ENCODE results near the gene AP3B1. TPM values are rescaled to one million over a fixed set of nuclear protein-coding genes. Genes with fewer than 3 reads are reported as not detected.
A peak's percentile ranks its signal among the peaks of the same experiment; 100 is the strongest.
"Not testable (repeated sequence)": the region's sequence is repeated elsewhere in the genome, so short reads cannot be mapped to it uniquely, and the experiment has no call there.

The AP3B1 gene
- total RNA-seq, 2 donors from 2014 or later: 53.4 to 74.0 TPM

DNA sequence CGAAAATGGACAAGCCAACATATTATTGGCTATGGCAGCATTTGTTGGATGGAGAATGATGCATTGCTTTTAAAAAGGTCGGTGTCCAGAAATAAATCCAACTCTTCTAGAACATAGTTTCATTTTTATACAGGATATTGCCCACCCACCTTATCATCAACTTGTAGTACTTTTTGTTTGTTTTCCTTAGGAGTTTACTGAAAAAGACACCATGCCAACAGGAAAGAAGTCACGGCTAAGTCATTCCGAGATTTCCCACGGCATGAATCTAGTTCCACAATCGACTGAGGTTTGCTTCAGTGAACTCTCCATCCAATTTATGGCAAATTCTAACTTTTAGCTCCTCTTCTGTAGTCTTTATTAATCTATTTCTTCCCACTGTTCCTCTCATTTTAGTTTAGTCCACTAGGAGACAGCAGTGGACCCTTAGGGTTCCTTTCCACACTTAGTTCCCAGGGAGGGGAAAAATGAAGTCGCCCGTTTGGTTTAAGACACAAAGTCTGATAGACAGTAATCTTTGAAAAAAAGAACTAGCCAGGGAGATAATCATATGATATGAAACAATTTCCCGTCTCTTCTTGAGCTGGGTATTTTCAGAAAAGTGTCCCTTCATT, 237.5 kb downstream of the AP3B1 start:
- Mint-ChIP-seq H3K4me1 (no peaks in the 10 kb centered on the region), H3K27me3 (ENCODE audit: insufficient read depth) (no peaks in the 10 kb centered on the region), H3K9me3 (no peaks in the 10 kb centered on the region), H3K4me3 (no peak overlapping the region), H3K27ac (no peak overlapping the region), H3K36me3 (ENCODE audit: low read depth) (no peaks in the 10 kb centered on the region)
- WGBS, 2 experiments (ENCODE audit: insufficient coverage in 1 of 2, insufficient read length in 1 of 2): 73 to 83% methylated on average over 5 to 9 of the region's 9 CpGs
- TF ChIP-seq, protein P1, sequence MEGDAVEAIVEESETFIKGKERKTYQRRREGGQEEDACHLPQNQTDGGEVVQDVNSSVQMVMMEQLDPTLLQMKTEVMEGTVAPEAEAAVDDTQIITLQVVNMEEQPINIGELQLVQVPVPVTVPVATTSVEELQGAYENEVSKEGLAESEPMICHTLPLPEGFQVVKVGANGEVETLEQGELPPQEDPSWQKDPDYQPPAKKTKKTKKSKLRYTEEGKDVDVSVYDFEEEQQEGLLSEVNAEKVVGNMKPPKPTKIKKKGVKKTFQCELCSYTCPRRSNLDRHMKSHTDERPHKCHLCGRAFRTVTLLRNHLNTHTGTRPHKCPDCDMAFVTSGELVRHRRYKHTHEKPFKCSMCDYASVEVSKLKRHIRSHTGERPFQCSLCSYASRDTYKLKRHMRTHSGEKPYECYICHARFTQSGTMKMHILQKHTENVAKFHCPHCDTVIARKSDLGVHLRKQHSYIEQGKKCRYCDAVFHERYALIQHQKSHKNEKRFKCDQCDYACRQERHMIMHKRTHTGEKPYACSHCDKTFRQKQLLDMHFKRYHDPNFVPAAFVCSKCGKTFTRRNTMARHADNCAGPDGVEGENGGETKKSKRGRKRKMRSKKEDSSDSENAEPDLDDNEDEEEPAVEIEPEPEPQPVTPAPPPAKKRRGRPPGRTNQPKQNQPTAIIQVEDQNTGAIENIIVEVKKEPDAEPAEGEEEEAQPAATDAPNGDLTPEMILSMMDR (conservative IDR thresholded peaks at IDR 0.05): peak; percentile 62
- no peak overlapping the region for H3K27ac ChIP-seq (ENCODE audit: low read depth, low read length)
- H3K36me3 ChIP-seq (ENCODE audit: control insufficient read depth, insufficient read depth, low read length): no peaks in the 10 kb centered on the region
- no peak overlapping the region for H3K4me3 ChIP-seq (ENCODE audit: low read length)
- no peak for DNase-seq
- no peaks in the 10 kb centered on the region for H3K27me3 ChIP-seq (ENCODE audit: control insufficient read depth, insufficient read depth, low read length, poor library complexity, severe bottlenecking)
- no peaks in the 10 kb centered on the region for H3K4me1 ChIP-seq (ENCODE audit: control insufficient read depth, insufficient read depth, low read length)
- no peaks in the 10 kb centered on the region for H3K9me3 ChIP-seq (ENCODE audit: control insufficient read depth, low read length)
- no peak overlapping the region for H3K9ac ChIP-seq (ENCODE audit: extremely low read depth, low read length, poor library complexity, severe bottlenecking)

DNA sequence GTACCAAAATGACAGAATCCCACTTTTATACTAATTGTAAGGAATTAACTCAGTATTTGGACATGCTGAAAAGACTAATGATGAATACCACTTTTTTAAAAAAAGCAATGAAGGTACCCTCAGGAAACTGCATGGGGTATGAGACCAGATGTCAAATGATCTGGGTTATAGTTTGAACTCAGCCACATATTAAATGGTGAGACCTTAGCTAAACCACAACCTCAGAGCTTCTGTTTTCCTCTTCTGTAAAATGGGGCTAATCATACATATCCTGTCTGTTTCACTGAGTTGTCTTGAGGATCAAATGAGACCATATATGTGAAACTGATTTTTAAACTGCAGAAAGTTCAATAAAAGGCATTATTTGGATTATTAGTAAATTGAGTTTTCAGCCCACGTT, 238.4 kb downstream of the AP3B1 start:
- Mint-ChIP-seq H3K27ac (no peak overlapping the region), H3K27me3 (ENCODE audit: insufficient read depth) (no peaks in the 10 kb centered on the region), H3K36me3 (ENCODE audit: low read depth) (no peaks in the 10 kb centered on the region), H3K9me3 (no peaks in the 10 kb centered on the region), H3K4me3 (no peak overlapping the region), H3K4me1 (no peaks in the 10 kb centered on the region)
- H3K27ac ChIP-seq (ENCODE audit: low read depth, low read length): no peak overlapping the region
- no peak overlapping the region for H3K9ac ChIP-seq (ENCODE audit: extremely low read depth, low read length, poor library complexity, severe bottlenecking)
- TF ChIP-seq, protein P1 (conservative IDR thresholded peaks at IDR 0.05): no peak
- H3K4me1 ChIP-seq (ENCODE audit: control insufficient read depth, insufficient read depth, low read length): no peaks in the 10 kb centered on the region
- no peak for DNase-seq
- 95% methylated on average over 1 of the region's 1 CpG; no CpG with 5 or more reads in 1 of the 2 experiments for WGBS, 2 experiments (ENCODE audit: insufficient coverage in 1 of 2, insufficient read length in 1 of 2)
- H3K27me3 ChIP-seq (ENCODE audit: control insufficient read depth, insufficient read depth, low read length, poor library complexity, severe bottlenecking): no peaks in the 10 kb centered on the region
- H3K36me3 ChIP-seq (ENCODE audit: control insufficient read depth, insufficient read depth, low read length): no peaks in the 10 kb centered on the region
- no peaks in the 10 kb centered on the region for H3K9me3 ChIP-seq (ENCODE audit: control insufficient read depth, low read length)
- H3K4me3 ChIP-seq (ENCODE audit: low read length): no peak overlapping the region

DNA sequence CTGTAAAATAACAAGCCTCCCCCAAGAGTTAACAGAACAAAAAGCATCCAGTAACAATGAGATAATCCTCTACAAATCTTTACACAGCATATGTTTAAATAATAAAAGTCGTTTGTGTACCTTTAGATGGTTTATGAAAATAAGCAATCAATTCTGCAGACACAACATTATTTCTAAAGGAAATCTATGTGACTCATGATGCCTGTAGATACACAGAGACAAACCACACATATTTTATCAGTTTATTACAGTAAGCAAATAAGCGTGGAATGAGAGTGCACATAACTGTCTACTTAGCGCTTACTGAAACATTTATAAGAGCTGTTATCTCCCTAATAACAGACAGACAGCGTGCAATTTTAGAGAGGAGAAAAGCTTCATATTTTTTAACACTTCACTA, 243.6 kb downstream of the AP3B1 start:
- Mint-ChIP-seq H3K27me3 (ENCODE audit: insufficient read depth) (no peaks in the 10 kb centered on the region), H3K36me3 (ENCODE audit: low read depth) (peaks cover 6% of the 10 kb centered on the region), H3K4me1 (peaks cover 4% of the 10 kb centered on the region), H3K4me3 (no peak overlapping the region), H3K27ac (no peak overlapping the region), H3K9me3 (peaks cover 6% of the 10 kb centered on the region)
- TF ChIP-seq, protein P1 (conservative IDR thresholded peaks at IDR 0.05): no peak
- Histone ChIP-seq H3K27me3 (ENCODE audit: control insufficient read depth, insufficient read depth, low read length, poor library complexity, severe bottlenecking) (no peaks in the 10 kb centered on the region), H3K36me3 (ENCODE audit: control insufficient read depth, insufficient read depth, low read length) (no peaks in the 10 kb centered on the region), H3K4me1 (ENCODE audit: control insufficient read depth, insufficient read depth, low read length) (no peaks in the 10 kb centered on the region), H3K9me3 (ENCODE audit: control insufficient read depth, low read length) (no peaks in the 10 kb centered on the region), H3K4me3 (ENCODE audit: low read length) (no peak overlapping the region), H3K27ac (ENCODE audit: low read depth, low read length) (no peak overlapping the region), H3K9ac (ENCODE audit: extremely low read depth, low read length, poor library complexity, severe bottlenecking) (no peak overlapping the region)
- 86 to 100% methylated on average over 3 of the region's 4 CpGs for WGBS, 2 experiments (ENCODE audit: insufficient coverage in 1 of 2, insufficient read length in 1 of 2)
- no peak for DNase-seq

DNA sequence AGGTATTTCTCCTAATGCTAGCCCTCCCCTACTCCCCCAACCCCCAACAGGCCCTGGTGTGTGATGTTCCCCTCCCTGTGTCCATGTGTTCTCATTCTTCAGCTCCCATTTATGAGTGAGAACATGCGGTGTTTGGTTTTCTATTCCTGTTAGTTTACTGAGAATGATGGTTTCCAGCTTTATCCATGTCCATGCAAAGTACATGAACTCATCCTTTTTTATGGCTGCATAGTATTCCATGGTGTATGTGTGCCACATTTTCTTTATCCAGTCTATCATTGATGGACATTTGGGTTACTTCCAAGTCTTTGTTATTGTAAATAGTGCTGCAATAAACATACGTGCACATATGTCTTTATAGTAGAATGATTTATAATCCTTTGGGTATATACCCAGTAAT, 247.7 kb downstream of the AP3B1 start:
- H3K4me1 Mint-ChIP-seq; H3K4me3 Mint-ChIP-seq; H3K4me1 ChIP-seq (ENCODE audit: control insufficient read depth, insufficient read depth, low read length); H3K27ac Mint-ChIP-seq; H3K36me3 ChIP-seq (ENCODE audit: control insufficient read depth, insufficient read depth, low read length); H3K27me3 ChIP-seq (ENCODE audit: control insufficient read depth, insufficient read depth, low read length, poor library complexity, severe bottlenecking); H3K4me3 ChIP-seq (ENCODE audit: low read length); DNase-seq; H3K27ac ChIP-seq (ENCODE audit: low read depth, low read length); H3K9me3 Mint-ChIP-seq; H3K9me3 ChIP-seq (ENCODE audit: control insufficient read depth, low read length); H3K9ac ChIP-seq (ENCODE audit: extremely low read depth, low read length, poor library complexity, severe bottlenecking); H3K27me3 Mint-ChIP-seq (ENCODE audit: insufficient read depth): not testable (repeated sequence)
- 90 to 100% methylated on average over 1 to 2 of the region's 2 CpGs for WGBS, 2 experiments (ENCODE audit: insufficient coverage in 1 of 2, insufficient read length in 1 of 2)
- H3K36me3 Mint-ChIP-seq (ENCODE audit: low read depth): peaks cover 13% of the 10 kb centered on the region
